HT1080 (cell line): ENCODE measurements around the gene NT5C3B. TPM values are rescaled to one million over a fixed set of nuclear protein-coding genes. Genes with fewer than 3 reads are reported as not detected.

Experiments
- DNase-seq: peaks from one replicate; pipeline ENCODE4 v3.0.0-alpha.2; 2015; ENCODE audit warnings: low read depth
- total RNA-seq: library from RNA; depleted of rRNA; stranded (reverse); fragments of >200 nt; shearing (Covaris generic); gene quantifications from 2 replicates; pipeline ENCODE4 v1.2.3, GENCODE V29; 2014

The NT5C3B gene
- total RNA-seq, 1 experiment from 2014 or later: 73.8 TPM

- DNase-seq: peak; percentile 78
Observed at GRCh38 chr17:41811549-41812380, 24.3 kb downstream of the NT5C3B start, which contains the start of gene P3H4. TSS of gene P3H4 (minus strand) at chr17:41811949. CDS start at chr17:41811915, 34 bp downstream.

DNA sequence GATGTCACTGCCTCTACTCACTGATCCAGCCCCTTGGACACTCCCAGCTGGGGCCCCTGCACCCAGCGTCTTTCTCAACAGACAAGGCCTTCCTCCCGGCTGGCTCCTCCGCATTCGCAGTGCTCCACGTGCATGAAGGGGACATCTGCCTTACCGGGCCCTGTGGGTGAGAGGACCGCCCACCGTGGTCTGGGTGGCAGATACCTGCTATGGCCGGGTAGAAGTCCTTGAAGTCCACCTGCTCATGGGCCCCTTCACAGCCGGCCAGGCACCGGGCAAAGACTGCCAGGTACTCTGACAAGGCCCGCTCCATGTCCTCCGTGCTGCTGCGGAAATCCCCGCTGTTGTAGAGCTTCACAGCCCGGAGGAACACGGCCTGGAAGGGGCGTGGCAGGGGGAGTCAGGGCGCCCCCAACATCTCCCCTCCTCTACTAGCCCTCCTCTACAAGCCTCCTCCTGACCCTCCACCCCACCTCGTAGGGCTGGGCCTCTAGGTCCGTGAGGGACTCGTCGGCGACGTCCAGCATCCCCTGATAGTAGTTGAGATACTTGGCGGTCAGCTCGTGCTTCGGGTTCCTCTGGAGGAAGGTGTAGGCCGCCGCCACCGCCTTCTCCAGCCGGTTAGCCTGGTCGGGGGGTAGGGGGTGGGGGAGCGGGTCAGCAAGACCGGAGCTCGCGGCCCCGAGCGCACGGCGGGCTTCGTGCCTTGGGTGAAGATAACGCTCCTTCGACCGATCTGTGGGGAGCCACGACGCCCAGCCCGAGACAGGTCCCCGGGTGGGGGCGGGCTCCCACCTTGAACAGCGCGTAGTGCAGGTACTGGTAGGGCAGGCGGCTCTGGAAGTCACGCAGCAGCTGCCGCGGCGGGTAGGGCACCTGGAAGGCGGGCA is 25.1 kb downstream of the NT5C3B start:
- no peak for DNase-seq

- DNase-seq: no peak
Observed at GRCh38 chr17:41806685-41807445, 29.2 kb downstream of the NT5C3B start.

GRCh38 chr17:41803049-41804020 is 32.7 kb downstream of the NT5C3B start:
- no peak for DNase-seq

DNA sequence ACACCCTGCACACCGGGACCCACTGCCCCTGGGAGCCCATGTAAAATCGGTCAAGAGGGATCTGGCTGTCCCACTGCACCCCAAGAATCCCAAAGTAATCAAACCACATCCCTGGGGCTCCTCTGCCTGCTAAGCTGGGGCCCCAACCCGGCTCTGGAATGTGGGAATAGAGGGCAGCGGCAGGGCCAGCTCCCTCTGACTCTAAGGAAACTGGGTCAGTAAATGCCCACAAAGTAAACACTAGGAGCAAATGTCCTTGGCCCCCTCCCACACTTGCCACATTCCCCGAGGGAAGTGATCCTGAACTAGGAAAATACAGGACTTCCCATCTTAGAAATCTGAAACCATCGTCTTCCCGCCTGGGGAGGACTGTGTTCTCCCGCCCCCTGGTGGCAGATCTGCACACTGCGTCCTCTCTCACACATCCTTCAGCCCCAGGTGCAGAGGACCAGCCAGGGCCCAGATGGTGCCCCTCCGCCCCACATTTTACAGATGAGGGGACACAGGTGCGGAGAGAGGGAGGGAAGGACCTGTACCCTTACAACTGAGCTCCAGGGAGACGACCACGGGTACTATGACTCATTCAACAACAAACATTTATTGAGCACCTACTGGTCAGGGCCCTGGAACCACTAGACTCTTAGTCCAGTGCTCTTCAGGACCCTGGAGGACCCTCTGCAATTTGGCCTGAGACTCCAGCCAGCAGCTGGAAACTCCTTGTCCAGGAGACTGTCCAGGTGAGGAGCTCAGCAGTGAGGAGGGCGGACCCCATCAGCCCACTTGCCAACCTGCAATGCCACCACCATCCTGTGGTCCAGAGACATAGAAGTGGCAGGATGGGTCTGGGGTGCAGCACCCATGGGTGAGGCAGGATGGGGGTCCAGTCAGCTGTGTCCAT is 34.4 kb downstream of the NT5C3B start:
- DNase-seq: peak; percentile 78

GRCh38 chr17:41800601-41801373 is 35.2 kb downstream of the NT5C3B start:
- no peak for DNase-seq

- DNase-seq: no peak
Observed at GRCh38 chr17:41799366-41799765, 36.7 kb downstream of the NT5C3B start.

- DNase-seq: no peak
Observed at GRCh38 chr17:41797377-41797776, 38.7 kb downstream of the NT5C3B start.

GRCh38 chr17:41796121-41796895 is 39.7 kb downstream of the NT5C3B start:
- DNase-seq: no peak

GRCh38 chr17:41794540-41794975 is 41.5 kb downstream of the NT5C3B start:
- DNase-seq: no peak

DNA sequence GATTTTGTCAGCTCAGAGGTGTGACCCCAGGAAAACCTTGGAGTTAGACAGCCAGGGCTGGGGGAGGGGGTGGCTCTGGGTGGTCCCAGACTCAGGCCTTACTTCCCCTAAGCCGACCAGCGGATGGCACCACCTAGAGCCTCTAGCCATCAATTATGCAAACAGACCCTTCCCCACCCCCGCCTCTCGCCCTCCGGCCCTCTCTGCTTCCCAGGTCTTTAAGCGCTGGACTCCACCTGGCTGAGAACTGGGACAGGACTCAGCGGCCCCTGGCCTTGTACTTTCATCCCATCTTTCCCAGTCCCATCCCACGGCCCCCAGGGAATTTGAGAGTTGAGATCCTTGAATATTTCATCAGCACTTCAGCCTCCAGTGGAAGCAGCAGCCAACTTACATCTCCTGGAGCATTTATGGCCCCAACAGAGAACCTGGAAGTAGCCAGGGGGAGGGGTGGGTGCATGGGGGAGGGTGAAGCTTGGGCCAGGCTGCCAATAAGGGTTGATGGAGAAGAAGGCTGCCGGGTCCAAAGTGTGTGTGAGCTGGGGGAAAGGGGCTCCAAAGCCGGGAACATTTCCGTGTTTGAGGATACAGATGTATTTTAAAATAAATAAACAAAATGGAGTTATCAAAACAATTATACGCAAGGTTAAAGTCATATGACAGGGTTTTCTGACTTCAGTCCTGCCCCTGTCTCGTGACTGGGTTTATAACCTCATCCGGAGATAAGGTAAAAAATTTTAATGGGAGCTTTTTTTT is 42.1 kb downstream of the NT5C3B start:
- no peak for DNase-seq

- peak; percentile 86 for DNase-seq
Observed at GRCh38 chr17:41792845-41793783, 42.9 kb downstream of the NT5C3B start.

GRCh38 chr17:41787021-41787418 is 49.0 kb downstream of the NT5C3B start:
- DNase-seq: no peak

DNA sequence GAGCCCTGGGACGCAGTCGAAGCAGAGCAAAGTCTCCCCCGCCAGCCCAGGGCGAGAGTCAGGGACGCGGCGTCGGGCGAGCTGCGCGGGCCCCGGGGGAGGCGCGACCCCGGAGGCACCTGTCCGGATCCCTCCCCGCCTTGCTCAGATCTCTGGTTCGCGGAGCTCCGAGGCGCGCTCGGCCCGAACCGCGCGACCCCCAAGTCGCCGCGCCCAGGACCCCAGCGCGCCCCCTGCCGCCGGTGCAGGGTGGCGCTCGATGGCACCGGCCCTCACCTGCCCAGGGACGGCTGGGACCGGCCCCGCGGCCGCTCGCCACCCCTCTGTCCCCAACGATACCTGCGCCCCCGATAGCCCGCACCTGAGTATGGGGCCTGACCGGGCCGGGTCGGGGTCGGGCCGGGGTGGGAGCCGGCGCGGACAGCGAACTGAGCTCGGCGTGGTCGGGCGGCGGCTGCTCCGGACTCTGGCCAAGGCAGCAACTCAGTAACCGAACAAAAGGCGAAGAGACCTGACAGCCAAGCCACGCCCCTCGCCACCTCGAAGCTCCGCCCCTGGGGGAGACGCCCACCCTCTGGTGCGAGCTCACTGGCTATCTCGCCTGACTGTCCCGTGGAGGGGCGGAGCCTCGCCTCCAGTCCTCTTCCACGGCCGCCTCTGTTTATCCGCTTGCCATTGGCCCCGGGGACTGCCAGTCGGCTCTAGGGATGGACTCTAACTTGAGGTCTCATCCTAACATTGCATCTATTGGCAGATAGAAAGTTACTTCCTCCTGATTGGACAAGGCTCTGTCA is 49.6 kb downstream of the NT5C3B start, which contains the start of gene JUP:
JUP (minus strand) TSS at position 485 of the 794 bp plus-strand sequence. CDS start 14,857 bp downstream, outside the sequence.
- peak; percentile 90 for DNase-seq

DNA sequence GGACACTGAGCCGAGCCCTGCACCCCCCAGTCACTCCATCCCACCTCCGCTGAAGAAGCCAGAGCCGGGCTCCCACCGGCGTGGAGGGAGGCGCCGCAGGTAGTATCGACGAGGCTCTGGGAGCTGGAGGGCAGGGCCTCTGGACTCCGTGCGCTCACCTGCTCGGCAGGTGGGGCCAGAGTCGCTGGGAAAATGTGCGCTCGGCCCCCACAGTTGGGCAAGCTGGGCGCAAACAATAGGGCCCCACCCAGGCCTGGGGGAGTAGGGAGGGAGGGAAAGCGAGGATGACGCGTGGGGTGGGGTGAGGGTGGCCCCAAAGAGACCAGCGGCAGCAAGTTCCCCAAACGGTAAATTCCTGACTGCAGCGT is 50.2 kb downstream of the NT5C3B start:
- DNase-seq: no peak
